ENCODE results near the gene PAPSS2.

The PAPSS2 gene

GRCh38 chr10:87646935-87647334 is 12.7 kb upstream of the PAPSS2 start:
- no peak for DNase-seq (ENCODE audit: low read depth in 1 of 2, low spot score in 1 of 2)

GRCh38 chr10:87650838-87651589 is 8.7 kb upstream of the PAPSS2 start:
- in situ Hi-C loops (cut with HindIII; ENCODE audit: low pct_unique_long_range_greater_than_20kb, low sequenced_read_pairs): no loop called here
- TF ChIP-seq JUND (IDR thresholded peaks at IDR 0.05; ENCODE audit: low read depth): no peak
- no peak for DNase-seq (ENCODE audit: low read depth in 1 of 2, low spot score in 1 of 2)

More at GRCh38 chr10:87646935-87647334, 12.7 kb upstream of the PAPSS2 start:
- no peak for TF ChIP-seq JUND (IDR thresholded peaks at IDR 0.05; ENCODE audit: low read depth)
- in situ Hi-C loops (cut with HindIII; ENCODE audit: low pct_unique_long_range_greater_than_20kb, low sequenced_read_pairs): no loop called here

GRCh38 chr10:87651801-87652200 is 7.9 kb upstream of the PAPSS2 start:
- DNase-seq (ENCODE audit: low read depth in 1 of 2, low spot score in 1 of 2): no peak
- no peak for TF ChIP-seq JUND (IDR thresholded peaks at IDR 0.05; ENCODE audit: low read depth)
- in situ Hi-C loops (cut with HindIII; ENCODE audit: low pct_unique_long_range_greater_than_20kb, low sequenced_read_pairs): no loop called here

GRCh38 chr10:87652261-87652660 is 7.4 kb upstream of the PAPSS2 start:
- TF ChIP-seq JUND (IDR thresholded peaks at IDR 0.05; ENCODE audit: low read depth): no peak
- DNase-seq (ENCODE audit: low read depth in 1 of 2, low spot score in 1 of 2): no peak
- in situ Hi-C loops (cut with HindIII; ENCODE audit: low pct_unique_long_range_greater_than_20kb, low sequenced_read_pairs): no loop called here

GRCh38 chr10:87654212-87654611 is 5.5 kb upstream of the PAPSS2 start:
- no peak for TF ChIP-seq JUND (IDR thresholded peaks at IDR 0.05; ENCODE audit: low read depth)
- in situ Hi-C loops (cut with HindIII; ENCODE audit: low pct_unique_long_range_greater_than_20kb, low sequenced_read_pairs): no loop called here
- DNase-seq (ENCODE audit: low read depth in 1 of 2, low spot score in 1 of 2): peak; percentile 37 to 48

GRCh38 chr10:87656431-87657072 is 3.1 kb upstream of the PAPSS2 start:
- in situ Hi-C loops (cut with HindIII; ENCODE audit: low pct_unique_long_range_greater_than_20kb, low sequenced_read_pairs): no loop called here
- DNase-seq (ENCODE audit: low read depth in 1 of 2, low spot score in 1 of 2): peak in 1 of 2 experiments; percentile 59
- TF ChIP-seq JUND (IDR thresholded peaks at IDR 0.05; ENCODE audit: low read depth): no peak

- peak in 1 of 2 experiments; percentile 70 for DNase-seq (ENCODE audit: low read depth in 1 of 2, low spot score in 1 of 2)
- in situ Hi-C loops (cut with HindIII; ENCODE audit: low pct_unique_long_range_greater_than_20kb, low sequenced_read_pairs): no loop called here
- no peak for TF ChIP-seq JUND (IDR thresholded peaks at IDR 0.05; ENCODE audit: low read depth)
Measured at GRCh38 chr10:87657371-87657770, 2.3 kb upstream of the PAPSS2 start.

- in situ Hi-C loops (cut with HindIII; ENCODE audit: low pct_unique_long_range_greater_than_20kb, low sequenced_read_pairs): no loop called here
- TF ChIP-seq JUND (IDR thresholded peaks at IDR 0.05; ENCODE audit: low read depth): no peak
- no peak for DNase-seq (ENCODE audit: low read depth in 1 of 2, low spot score in 1 of 2)
Measured at GRCh38 chr10:87658321-87658795, 1.3 kb upstream of the PAPSS2 start.

GRCh38 chr10:87658858-87659555 is 671 bp upstream of the PAPSS2 start:
- TF ChIP-seq JUND (IDR thresholded peaks at IDR 0.05; ENCODE audit: low read depth): no peak
- peak; percentile 22 to 52 for DNase-seq (ENCODE audit: low read depth in 1 of 2, low spot score in 1 of 2)
- in situ Hi-C loops (cut with HindIII; ENCODE audit: low pct_unique_long_range_greater_than_20kb, low sequenced_read_pairs): no loop called here

GRCh38 chr10:87660484-87661133 is 931 bp downstream of the PAPSS2 start:
- no peak for DNase-seq (ENCODE audit: low read depth in 1 of 2, low spot score in 1 of 2)
- TF ChIP-seq JUND (IDR thresholded peaks at IDR 0.05; ENCODE audit: low read depth): no peak
- in situ Hi-C loops (cut with HindIII; ENCODE audit: low pct_unique_long_range_greater_than_20kb, low sequenced_read_pairs): no loop called here

GRCh38 chr10:87661861-87662785 is 2.4 kb downstream of the PAPSS2 start:
- no peak for TF ChIP-seq JUND (IDR thresholded peaks at IDR 0.05; ENCODE audit: low read depth)
- in situ Hi-C loops (cut with HindIII; ENCODE audit: low pct_unique_long_range_greater_than_20kb, low sequenced_read_pairs): no loop called here
- DNase-seq (ENCODE audit: low read depth in 1 of 2, low spot score in 1 of 2): no peak

Data from T47D (cell line).